Measurements from ENCODE around the gene CANX. TPM values are rescaled to one million over a fixed set of nuclear protein-coding genes. Genes with fewer than 3 reads are reported as not detected.

Gene CANX
- total RNA-seq, 1 donor from 2014 or later = 1,435 TPM

DNA sequence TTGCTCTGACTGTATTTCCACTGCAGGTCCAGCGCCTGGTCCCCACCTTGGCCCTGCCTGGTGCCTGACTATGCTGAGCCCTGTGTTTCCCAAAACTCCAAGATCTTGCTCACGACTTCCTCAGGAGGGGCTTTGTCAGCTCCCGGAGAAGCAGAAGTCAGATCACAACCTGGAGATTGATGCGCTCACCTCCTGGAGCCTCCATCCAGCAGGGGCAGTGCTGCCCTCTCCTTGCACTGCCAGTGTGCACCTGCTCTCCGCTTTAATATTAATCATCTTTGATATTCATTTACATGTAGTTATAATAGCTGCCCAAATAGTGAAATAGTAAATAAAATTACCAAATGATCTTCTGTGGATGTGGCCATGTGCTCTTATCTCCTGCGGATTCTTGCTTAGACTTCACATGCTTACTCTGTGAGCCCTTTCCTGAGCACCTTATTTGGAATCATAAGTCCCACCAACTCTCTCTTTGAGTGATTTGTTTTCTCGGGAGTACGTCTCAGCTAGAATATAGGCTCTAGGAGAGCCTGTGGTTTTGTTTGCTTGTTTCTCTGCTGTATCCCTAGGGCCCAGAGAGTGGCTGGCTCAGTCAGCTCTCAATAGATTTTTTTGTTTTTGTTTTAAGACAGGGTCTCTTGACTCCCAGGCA lies 51.2 kb downstream of the CANX start:
- no peak for DNase-seq (ENCODE audit: low read depth)

GRCh38 chr5:179753971-179754370 lies 55.2 kb downstream of the CANX start:
- DNase-seq (ENCODE audit: low read depth) = no peak

DNA sequence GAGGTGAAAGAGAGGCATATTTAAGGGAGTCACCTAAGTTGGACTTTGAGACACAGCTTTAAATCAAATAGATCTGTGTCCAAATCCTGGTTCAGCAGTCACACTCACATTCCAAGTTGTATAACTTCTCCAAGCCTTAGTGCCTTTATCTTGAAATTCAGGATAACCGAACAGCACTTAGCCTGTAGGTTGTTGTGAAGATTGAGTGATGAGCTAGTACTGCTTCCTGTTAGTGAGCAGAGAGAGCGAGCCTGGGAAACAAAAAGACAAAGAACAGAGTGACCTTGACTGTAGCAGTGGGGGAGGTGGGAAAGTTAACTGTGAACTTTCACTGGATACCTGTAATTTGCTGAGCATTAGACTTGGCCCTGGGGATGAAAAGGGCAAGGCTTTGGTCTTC lies 56.3 kb downstream of the CANX start:
- no peak for DNase-seq (ENCODE audit: low read depth)

- no peak for DNase-seq (ENCODE audit: low read depth)
Observed at GRCh38 chr5:179758955-179759354, 60.2 kb downstream of the CANX start.

- DNase-seq (ENCODE audit: low read depth) = no peak
Observed at GRCh38 chr5:179759581-179760551, 61.1 kb downstream of the CANX start.

DNA sequence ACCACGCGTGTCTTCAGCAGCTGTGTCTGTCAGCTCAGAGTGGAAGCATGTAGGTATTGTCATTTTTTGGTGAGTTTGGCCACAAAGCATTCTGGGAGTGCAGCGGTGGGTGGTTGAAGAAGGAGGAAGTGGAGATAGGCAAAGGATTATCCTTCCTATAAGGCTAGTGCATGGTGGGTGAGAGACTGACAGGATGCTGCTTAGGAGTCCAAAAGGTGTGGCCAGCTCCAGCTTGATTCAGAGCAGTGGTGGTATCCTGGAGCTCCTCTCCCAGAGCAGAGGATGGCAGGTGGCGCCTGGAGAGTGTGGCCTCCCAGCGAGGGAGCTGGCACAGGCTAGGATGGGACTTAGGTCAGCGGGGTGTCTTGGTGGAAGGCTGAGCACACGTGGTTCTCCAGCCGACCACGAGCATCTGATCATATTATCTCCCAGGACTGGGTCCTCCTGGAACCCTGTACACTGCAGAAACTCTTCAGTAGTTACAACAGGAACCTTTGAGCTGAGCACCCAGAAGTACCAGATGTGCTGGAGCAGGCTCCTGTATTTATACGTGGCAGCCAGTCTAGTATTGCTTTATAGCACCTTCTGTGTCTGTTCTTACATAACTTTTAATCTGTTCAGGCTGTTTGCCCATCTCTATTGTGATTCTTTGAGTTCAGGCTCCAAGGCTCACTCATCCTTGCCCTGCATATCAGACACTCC lies 63.5 kb downstream of the CANX start:
- peak; percentile 42 for DNase-seq (ENCODE audit: low read depth)

DNA sequence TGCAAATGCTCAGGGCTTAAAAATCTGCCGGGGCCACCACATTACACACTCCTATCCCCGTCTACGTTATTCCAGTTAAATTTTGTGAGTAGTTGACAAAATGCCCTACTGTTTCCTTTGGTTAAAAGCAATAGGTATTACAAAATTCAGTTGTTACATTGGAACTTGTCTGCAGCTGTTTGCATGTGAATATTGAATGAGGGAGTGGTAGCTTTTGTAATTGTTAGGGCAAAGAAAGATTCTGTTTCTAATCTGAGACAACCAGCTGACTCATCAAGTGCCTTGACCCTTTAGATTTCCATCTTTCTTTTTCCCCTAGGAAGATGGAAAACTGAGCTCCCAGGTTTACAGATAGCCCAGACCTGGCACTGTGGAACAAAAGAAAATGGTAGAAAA lies 64.0 kb downstream of the CANX start:
- peak; percentile 62 for DNase-seq (ENCODE audit: low read depth)

DNA sequence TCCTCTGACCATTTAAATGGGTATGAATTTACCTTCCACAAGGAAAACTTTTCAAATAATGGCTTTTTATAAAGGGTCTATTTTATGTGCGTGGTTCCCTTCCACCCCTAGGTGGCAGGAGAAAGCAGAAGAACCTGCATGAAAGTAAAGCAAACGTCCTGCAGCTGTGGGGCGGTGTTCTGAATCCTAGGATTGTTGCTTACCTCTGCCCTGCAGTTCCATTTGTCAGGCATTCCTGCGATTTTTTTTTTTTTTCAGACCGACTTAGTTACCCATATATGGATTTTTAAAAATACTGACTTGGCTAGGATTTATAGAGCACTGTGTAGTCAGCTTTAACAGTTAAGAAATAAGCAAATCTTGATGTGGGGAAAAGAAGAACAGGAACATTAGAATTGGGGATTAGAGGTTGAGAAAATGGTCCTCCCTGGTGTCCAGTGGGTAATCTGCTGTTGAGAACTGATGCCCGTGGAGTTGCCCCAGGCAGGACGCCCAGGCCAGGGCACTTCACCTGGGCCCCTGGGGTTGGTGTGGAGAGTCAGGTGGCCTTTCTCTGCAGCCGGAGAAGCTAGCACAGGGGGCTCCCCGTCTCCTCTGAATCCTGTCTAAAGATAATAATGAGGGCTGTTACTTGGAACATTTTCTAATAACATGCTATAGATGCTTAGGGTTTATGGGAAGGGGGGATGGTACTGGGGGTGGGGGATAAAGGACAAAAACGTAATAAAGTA lies 64.6 kb downstream of the CANX start:
- peak; percentile 85 for DNase-seq (ENCODE audit: low read depth)

DNA sequence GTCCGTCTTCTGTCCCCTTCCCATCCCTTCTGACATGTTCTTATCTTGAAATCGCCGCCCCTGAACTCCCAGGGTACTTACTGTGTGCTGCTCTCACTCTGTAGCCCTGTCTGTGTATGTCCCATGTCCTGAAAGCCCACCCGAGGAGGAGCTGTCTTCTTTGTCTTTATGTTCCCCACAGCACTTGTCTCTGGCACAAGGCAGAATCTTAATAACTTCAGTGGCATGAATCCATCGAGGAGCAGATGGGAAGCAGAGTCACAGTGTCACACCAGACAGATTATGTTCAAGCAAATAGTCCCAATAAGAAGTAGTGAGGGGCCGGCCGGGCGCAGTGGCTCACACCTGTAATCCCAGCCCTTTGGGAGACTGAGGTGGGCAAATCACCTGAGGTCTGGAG lies 65.3 kb downstream of the CANX start:
- DNase-seq (ENCODE audit: low read depth) = no peak

- DNase-seq (ENCODE audit: low read depth) = peak; percentile 82
Observed at GRCh38 chr5:179765400-179765799, 66.6 kb downstream of the CANX start.

GRCh38 chr5:179766021-179766725 lies 67.4 kb downstream of the CANX start:
- DNase-seq (ENCODE audit: low read depth) = peak; percentile 75

DNA sequence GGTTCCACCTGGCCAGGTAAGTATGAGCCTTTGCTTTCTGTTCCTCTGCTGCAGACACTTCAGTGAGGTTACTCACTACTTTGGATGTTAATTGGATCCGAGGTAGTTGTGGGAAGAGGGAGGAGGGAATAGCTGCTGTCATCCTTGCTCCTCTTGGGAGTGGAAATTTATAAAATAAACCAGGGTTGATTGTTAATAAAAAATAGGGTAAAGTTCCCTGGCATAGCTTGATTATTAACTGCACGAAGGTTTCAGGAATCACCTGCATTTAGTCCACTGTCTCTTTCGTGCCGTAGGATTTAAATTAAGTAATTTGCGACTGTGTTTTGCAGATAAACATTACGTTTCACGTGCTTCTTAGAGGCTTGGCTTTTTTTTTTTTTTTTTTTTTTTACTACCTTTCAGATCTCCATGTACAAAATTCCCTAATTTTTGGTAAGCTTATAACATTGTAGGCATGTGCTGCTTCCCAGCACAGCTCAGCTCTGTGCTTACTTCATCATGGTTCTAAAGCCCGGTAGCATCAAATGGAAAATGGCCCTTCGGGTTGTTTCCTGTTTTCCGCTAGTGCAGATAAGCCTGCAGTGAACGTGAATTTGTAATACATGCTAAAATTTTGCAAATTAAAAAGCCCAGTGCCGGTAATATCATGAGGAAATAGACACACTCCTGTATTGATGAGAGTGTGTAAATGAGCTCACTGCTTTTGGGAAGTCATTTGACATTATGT lies 68.1 kb downstream of the CANX start:
- peak; percentile 66 for DNase-seq (ENCODE audit: low read depth)

DNA sequence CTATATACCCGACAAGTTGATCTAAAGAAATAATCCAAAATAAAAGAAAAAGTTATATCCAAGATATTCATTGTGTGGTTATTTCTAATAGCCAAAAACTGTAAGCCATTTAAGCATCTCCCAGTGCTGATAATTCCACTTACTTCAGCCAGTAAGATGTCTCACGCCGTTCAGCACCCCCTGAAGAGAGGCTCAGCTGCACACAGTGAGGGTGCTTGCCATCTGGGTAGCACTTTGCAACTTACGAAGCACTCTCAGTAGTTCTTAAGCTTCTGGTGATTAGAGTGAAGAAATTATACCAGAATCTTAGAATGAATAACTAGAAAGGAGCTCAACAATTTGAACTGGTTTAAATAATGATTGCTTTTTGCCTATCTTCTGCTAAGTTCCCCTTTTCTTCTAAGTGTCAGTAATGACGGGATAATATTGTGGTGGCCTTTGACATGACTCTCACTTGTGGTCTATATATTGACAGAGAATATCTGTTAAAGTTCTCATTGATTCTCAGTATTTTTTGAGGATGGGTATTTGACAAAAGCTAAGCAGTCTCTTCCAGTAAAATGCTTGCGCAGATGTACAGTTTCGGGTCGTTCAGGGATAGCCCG lies 68.8 kb downstream of the CANX start:
- DNase-seq (ENCODE audit: low read depth) = no peak

DNA sequence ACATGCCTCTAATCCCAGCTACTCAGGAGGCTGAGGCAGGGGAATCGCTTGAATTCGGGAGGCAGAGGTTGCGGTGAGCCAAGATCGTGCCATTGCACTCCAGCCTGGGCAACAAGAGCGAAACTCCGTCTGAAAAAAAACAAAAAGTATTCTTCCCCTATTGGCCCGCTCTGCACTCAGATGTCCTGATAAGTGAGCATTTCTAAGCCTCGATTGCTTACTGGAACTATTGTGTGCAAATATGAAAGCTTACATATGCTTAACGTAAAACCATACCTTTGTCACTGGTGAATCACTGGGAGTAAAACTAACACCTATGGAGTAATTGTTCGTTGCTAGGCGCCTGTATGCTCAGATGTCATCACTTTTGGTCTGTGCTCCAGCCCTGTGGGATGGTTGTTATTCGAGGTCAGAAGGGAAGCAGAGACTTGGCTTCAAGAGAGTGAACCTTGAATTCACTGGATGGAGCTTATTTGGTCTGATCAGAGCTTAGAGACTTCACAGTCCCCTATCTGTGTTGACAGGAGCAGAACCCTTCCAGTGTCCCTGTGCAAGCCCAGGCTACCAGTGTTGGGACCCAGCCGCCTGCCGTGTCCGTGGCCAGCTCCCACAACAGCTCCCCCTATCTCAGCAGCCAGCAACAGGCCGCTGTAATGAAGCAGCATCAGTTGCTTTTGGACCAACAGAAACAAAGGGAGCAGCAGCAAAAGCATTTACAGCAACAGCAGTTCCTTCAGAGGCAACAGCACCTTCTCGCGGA lies 69.7 kb downstream of the CANX start:
- DNase-seq (ENCODE audit: low read depth) = no peak

GRCh38 chr5:179769271-179769670 lies 70.5 kb downstream of the CANX start:
- no peak for DNase-seq (ENCODE audit: low read depth)

DNA sequence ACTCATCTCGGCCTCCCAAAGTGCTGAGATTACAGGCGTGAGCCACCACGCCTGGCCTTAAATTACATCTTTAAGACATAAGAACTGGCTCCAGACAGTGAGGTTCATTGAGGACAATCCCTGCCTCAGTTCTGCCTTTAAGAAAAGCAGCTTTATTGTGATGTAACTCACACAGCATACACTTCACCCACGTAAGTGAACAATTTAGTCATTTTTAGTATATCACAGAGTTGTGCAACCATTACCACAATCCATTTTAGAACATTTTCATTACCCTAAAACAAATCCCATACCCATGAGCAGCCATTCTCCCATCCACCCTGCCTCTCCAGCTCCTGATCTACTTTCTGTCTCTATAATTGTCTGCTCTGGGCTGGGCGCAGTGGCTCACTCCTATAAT lies 71.0 kb downstream of the CANX start:
- no peak for DNase-seq (ENCODE audit: low read depth)

- DNase-seq (ENCODE audit: low read depth) = no peak
Observed at GRCh38 chr5:179771311-179771895, 72.6 kb downstream of the CANX start.

DNA sequence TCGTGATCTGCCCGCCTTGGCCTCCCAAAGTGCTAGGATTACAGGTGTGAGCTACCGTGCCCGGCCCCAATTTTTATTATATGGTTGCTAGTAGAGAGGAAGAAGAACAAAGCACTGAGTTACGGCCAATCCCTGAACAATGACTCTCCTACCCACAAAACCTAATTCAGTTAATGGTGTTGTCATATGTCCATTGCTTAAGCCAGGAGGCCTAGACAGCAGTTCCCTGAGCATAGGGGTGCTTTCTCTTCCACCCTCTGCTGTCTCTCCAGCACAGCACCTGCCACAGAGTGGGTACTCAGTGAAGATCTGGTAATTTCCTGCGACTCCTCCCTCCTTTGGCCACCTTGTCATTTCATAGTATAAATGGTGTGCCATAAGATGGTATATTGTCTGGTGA lies 73.6 kb downstream of the CANX start:
- DNase-seq (ENCODE audit: low read depth) = no peak

GRCh38 chr5:179773686-179774040 lies 74.9 kb downstream of the CANX start:
- no peak for DNase-seq (ENCODE audit: low read depth)
